Measurements from ENCODE around the gene AHSG. TPM values are rescaled to one million over a fixed set of nuclear protein-coding genes. Genes with fewer than 3 reads are reported as not detected.
"Not testable (repeated sequence)": the region's sequence is repeated elsewhere in the genome, so short reads cannot be mapped to it uniquely, and the experiment has no call there.

Gene AHSG
- total RNA-seq, 4 donors from 2014 or later: 1.1 to 3.6 TPM; not detected in 2

GRCh38 chr3:186567072-186567921 lies 45.6 kb upstream of the AHSG start, which contains the start of gene TBCCD1:
Gene TBCCD1, minus strand, starts transcription at chr3:186567339. Its CDS starts 3,010 bp downstream, at chr3:186564329.
- intact Hi-C loops (cut with DNase I; ENCODE audit: low total_unique reads): loop anchor here (2.0 to 5.0 kb wide), 2 partner anchors 240 to 980 kb away; partner anchors contain the start of genes RFC4 and SENP2
- H3K4me1 ChIP-seq: peaks cover 25 to 38% of the 10 kb centered on the region in 2 donors
- DNase-seq (peak; percentile 80 to 88), ATAC-seq (peak; percentile 62 to 65)
- peak within 1 kb of the TSS; percentile 93 to 96 (median 94) for H3K27ac ChIP-seq
- peaks cover 0 to 19% of the 10 kb centered on the region in 2 donors for H3K36me3 ChIP-seq
- no peaks in the 10 kb centered on the region for H3K27me3 ChIP-seq
- no peaks in the 10 kb centered on the region for H3K9me3 ChIP-seq
- peak within 1 kb of the TSS; percentile 82 to 100 (median 92) for H3K4me3 ChIP-seq
- TF ChIP-seq POLR2A (IDR thresholded peaks at IDR 0.05) (peak; percentile 91), CTCF (IDR thresholded peaks at IDR 0.05 in 4 of 5, conservative IDR thresholded peaks at IDR 0.05 in 1 of 5) (no peak)
- in situ Hi-C loops (cut with MboI; ENCODE audit: low sequenced_read_pairs in 4 of 4): loop anchor here in 2 of 4 donors (10.0 to 25.0 kb wide), 5 partner anchors 220 to 980 kb away; partner anchors contain the start of genes EIF4A2 (in 1 of the 2), ETV5 (in 1 of the 2) and SENP2 (in 1 of the 2)

- peak overlapping the region in 3 of 4 donors; percentile 62 to 72 (median 70) for H3K27ac ChIP-seq
- not testable (repeated sequence) for H3K27me3 ChIP-seq, ATAC-seq, DNase-seq, H3K9me3 ChIP-seq
- peaks cover 25 to 34% of the 10 kb centered on the region in 2 donors for H3K4me1 ChIP-seq
- peaks cover 0 to 22% of the 10 kb centered on the region in 2 donors for H3K36me3 ChIP-seq
- peak overlapping the region in 2 of 4 donors; percentile 67 to 99 for H3K4me3 ChIP-seq
- in situ Hi-C loops (cut with MboI; ENCODE audit: low sequenced_read_pairs in 4 of 4) (loop anchor here in 2 of 4 donors (10.0 to 25.0 kb wide), 5 partner anchors 218 to 982 kb away; partner anchors contain the start of genes EIF4A2 (in 1 of the 2), ETV5 (in 1 of the 2) and SENP2 (in 1 of the 2)), intact Hi-C loops (cut with DNase I; ENCODE audit: low total_unique reads) (loop anchor here (5.0 kb wide), 1 partner anchor 238 kb away; the partner anchor contains the start of gene RFC4)
Observed at GRCh38 chr3:186569361-186569760, 43.5 kb upstream of the AHSG start.

- H3K4me3 ChIP-seq: peak overlapping the region; percentile 67 to 99 (median 93)
- H3K9me3 ChIP-seq: no peaks in the 10 kb centered on the region
- peak overlapping the region; percentile 62 to 95 (median 71) for H3K27ac ChIP-seq
- ATAC-seq: no peak
- H3K4me1 ChIP-seq: peaks cover 25 to 34% of the 10 kb centered on the region in 2 donors
- no peaks in the 10 kb centered on the region for H3K27me3 ChIP-seq
- in situ Hi-C loops (cut with MboI; ENCODE audit: low sequenced_read_pairs in 4 of 4) (loop anchor here in 2 of 4 donors (10.0 to 25.0 kb wide), 5 partner anchors 218 to 982 kb away; partner anchors contain the start of genes EIF4A2 (in 1 of the 2), ETV5 (in 1 of the 2) and SENP2 (in 1 of the 2)), intact Hi-C loops (cut with DNase I; ENCODE audit: low total_unique reads) (loop anchor here (2.0 to 5.0 kb wide), 4 partner anchors 213 to 627 kb away; partner anchors contain the start of genes EIF4A2, ETV5 and RFC4)
- no peak for TF ChIP-seq CTCF (IDR thresholded peaks at IDR 0.05 in 4 of 5, conservative IDR thresholded peaks at IDR 0.05 in 1 of 5)
- no peak for TF ChIP-seq POLR2A (IDR thresholded peaks at IDR 0.05)
- no peak for DNase-seq
- H3K36me3 ChIP-seq: peaks cover 0 to 22% of the 10 kb centered on the region in 2 donors
Observed at GRCh38 chr3:186569779-186570095, 43.1 kb upstream of the AHSG start.

GRCh38 chr3:186570096-186570940 lies 42.5 kb upstream of the AHSG start, which contains the start of gene DNAJB11:
Gene DNAJB11, plus strand, starts transcription at chr3:186570720. Its CDS starts 178 bp downstream, at chr3:186570898.
- in situ Hi-C loops (cut with MboI; ENCODE audit: low sequenced_read_pairs in 4 of 4): loop anchor here in 2 of 4 donors (25.0 kb wide), 4 partner anchors 217 to 983 kb away; partner anchors contain the start of genes EIF4A2 (in 1 of the 2), ETV5 (in 1 of the 2) and SENP2 (in 1 of the 2)
- no peaks in the 10 kb centered on the region for H3K27me3 ChIP-seq
- DNase-seq: peak; percentile 99
- peak; percentile 90 to 96 for ATAC-seq
- H3K4me1 ChIP-seq: peaks cover 25 to 34% of the 10 kb centered on the region in 2 donors
- H3K27ac ChIP-seq: peak within 1 kb of the TSS; percentile 90 to 97 (median 94)
- TF ChIP-seq CTCF (IDR thresholded peaks at IDR 0.05 in 4 of 5, conservative IDR thresholded peaks at IDR 0.05 in 1 of 5) (no peak), POLR2A (IDR thresholded peaks at IDR 0.05) (peak; percentile 70 to 77)
- H3K9me3 ChIP-seq: no peaks in the 10 kb centered on the region
- peak within 1 kb of the TSS; percentile 81 to 99 (median 93) for H3K4me3 ChIP-seq
- intact Hi-C loops (cut with DNase I; ENCODE audit: low total_unique reads): loop anchor here (2.0 to 5.0 kb wide), 3 partner anchors 212 to 628 kb away; partner anchors contain the start of genes EIF4A2 and ETV5
- H3K36me3 ChIP-seq: peaks cover 0 to 28% of the 10 kb centered on the region in 2 donors

Data from gastrocnemius medialis (tissue), 4 donors.